HG02759 (cell line): Measurements from ENCODE around the gene MSRB1.
"Not testable (repeated sequence)": the region's sequence is repeated elsewhere in the genome, so short reads cannot be mapped to it uniquely, and the experiment has no call there.

Experiments used
- ATAC-seq: cut with Tn5 transposase; IDR thresholded peaks from one replicate; pipeline ENCODE4 v1.9.1; 2021; ENCODE audit warnings: mild to moderate bottlenecking, moderate library complexity; ENCODE audit not compliant: unreplicated experiment

Gene MSRB1

DNA sequence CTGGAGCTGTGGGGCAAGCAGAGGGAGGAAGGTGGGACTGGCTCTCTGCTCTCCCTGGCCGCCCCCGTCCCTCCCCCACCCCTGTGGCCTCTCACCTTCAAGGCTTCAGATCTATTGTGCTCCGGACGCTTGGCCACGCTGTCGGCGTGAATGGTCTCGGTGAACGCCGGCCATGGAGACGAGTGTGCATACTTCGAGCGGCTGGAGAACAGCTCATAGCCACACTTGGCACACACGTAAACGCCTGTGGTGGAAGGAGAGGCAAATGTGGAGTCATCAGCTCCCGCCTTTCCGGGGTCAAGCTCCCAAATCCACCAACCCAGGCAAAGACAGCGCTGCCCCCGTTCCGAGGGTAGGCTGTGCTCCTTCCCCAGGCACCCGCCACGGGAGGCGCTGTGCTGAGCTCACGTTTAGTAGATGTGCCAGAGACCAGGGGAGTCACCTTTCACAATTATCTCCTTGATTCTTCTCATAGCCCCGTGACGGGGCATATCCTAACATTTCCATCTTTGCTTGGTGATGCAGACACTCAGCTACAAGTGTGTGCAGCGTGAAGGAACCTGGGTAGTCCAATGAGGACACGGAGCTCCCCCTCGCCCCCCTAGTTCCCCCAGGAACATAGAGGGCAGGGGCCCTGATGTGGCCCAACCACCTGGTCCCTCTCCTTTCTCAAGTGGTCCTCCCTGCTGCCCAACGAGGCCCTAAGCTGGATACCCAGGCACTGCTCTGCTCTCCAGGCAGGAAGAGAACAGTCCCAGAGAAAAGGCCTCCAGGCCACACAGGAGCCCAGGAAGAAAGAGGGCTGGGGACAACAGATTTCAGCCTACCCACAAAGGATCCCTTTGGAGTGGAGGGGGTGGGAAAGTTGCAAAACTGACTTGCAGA is 1.6 kb downstream of the MSRB1 start:
- no peak for ATAC-seq

DNA sequence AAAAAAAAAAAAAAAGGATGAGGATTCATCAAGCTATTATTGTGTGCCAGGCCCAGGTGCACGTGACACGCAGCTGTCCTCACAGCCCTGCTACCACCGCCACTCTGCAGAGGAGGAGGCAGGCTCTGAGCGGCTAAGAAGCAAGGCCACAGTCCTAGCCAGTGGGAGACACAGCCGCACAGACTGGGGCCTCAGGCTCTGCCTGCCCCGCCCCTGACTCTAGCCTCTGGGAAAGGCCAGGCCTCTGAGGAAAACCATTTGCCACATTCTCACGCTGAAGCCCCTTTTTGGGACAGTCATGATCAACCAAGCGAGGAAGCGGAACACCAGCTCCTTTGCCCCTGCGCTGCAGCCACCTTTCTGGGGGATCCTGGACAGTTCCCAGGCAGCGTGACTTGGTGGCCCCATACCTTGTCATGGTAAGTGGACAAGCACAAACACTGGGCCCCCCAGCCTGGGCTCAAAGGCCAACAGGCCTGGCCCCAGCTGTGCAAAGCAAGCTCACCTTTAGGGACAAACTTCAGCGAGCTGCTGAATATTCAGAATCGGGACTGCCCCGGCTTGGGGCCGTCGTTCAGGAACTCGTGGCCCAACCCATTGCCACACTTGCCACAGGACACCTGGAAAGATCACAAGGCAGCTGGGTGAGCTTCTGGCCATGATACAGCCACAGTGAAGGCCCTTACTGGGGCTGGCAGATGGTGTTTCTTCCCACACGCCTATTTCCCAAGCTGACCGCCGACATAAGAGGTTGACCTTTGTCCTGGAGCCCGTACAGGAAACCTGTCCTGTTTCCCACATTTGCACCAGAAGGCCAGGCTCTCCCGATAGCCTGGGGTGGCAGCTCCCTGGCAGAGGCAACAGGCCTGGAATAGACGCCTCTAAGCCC is 2.5 kb downstream of the MSRB1 start:
- no peak for ATAC-seq

DNA sequence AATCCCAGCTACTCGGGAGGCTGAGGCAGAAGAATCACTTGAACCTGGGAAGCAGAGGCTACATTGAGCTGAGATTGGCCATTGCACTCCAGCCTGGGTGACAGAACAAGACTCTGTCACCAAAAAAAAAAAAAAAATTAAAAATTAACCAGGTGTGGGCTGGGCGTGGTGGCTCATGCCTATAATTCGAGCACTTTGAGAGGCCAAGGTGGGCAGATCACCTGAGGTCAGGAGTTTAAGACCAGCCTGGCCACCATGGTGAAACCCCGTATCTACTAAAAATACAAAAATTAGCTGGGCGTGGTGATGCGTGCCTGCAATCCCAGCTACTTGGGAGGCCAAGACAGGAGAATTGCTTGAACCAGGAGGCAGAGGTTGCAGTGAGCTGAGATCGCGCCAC is 3.2 kb downstream of the MSRB1 start:
- ATAC-seq: not testable (repeated sequence)

DNA sequence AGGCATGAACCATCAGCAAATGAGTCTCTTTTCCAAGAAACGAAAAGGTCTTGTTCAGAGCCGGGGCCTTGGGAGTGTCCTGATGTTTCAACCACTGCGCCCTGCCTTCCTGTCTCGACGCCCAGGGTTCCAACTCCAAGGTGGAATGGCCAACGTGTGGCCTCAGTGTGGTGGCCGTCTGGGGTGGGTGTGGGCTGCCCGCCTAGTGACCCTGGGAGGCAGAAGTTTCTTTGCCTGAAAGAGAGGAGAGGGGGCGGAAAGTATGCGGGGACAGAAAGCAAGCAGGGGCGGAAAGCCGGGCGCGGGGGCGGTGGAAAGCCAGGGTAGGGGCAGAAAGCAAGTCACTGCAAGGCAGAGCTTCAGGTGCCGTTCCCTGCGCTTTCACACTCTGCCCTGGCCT is 4.1 kb downstream of the MSRB1 start:
- no peak for ATAC-seq

DNA sequence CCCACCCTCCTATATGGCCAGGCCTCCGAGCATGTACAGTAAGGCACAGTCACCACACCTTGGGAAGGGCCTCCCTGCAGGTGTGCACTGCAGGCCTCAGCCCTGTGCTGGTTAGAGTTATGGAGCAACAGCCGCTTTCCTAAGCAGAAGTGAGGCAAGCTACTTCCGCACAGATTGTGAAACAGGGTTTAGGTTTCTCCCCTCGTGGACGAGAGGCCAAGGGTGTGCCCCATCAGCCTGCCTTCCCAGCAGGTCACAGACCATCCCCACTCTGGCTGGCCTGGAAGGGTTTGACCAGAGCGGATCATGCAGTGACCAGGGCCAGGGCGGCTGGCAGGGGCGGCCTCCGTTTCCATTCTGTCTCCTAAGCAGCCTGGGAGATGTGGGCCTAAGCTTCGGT is 4.7 kb downstream of the MSRB1 start:
- ATAC-seq: no peak

DNA sequence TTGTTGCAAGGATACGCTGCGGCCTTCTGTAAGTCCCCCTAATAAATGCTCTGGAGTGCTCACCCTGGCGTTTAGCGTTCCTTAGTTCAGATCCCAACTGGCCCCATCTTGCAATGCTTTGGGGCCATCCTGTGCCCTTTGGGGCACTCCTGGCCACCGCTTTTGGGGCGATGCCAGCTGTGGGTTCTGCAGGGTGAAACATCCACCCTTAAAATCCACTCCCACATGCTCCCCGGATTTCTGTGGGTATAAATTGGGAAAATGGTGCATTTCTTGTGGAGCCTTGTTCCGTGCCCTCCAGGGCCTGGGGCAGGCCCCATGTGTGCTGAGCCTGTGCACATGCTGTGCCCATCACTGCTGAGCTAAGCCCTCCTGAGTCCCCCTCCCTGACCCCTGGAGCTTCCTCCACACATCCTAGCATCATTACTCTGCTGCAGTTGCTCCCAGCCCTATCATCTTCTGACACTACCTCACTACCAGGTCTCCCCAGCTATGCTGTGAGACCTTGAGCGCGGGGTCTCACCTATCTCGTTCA is 6.0 kb downstream of the MSRB1 start:
- ATAC-seq: no peak

DNA sequence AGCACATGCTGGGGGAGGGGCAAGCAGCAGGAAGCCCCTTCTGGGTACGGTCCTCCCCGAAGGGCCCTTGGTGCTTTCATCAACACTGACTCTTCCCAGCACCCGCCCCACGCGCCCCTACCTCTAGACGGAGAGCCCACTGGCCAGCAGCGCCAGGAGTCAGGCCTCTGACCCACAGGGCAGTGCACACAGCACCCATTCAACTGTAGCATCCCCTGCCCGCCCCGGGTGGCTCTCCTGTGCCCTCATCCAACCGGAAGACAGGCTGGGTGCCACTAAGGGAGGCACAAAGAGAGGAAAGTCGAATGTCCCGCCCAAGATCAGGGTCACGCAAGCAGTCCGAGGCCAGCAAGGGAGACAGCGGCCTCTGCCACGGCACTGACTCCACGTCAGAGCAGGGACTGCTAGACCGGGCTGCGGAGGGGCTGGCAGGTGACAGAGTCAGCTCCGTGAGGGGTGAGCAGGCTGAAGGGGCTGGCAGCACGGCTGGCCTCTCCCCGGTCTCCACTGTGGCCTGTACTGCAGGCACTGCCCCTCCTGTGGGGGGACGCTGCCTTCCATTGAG is 9.8 kb downstream of the MSRB1 start:
- ATAC-seq: no peak

DNA sequence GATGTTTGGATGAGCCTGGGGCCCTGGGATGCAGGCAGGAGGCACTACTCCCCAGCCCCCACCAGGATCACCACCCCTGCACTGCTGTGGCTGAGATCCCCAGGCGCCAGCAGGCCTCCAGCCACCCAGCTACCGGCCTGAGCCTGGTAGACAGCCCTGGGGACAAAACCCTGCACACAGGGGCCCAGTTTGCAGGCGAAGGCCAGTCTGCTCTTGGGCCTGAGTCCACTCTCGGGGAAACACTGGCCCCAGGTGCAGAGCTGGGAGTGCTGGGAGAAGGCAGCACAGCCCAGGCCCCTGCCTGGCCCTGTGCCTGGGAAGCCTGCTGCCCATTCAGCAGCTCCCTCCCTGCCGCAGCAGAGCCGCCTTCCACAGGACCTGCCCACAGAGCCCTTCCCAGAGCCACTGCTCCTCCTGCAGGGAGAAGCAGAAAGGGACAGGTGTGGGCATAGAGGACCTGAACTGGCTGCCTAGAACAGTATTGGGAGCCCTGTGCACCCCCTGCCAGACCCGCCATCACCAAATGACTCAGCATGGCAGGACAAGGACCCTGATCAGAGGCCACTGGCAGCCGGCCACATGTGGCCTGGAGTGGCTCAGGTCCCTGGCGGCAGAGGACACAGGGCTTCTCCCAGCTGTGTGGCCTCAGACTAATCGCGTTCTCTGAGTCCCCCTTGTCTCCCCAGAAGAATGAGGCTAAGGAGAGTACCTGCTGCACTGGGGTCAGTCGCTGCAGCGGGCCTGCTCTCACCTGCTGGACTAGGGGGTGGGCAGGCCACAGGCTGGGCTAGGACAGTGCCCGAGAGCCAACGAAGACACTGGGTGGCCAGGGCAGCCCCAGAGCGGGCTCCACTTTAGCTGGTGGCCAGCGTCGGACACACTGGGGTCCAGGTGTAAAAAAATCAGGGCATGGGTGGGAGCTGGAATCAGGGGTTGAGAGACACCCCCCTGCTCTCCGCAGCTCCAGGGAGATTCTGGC is 10.7 kb downstream of the MSRB1 start:
- ATAC-seq: no peak

DNA sequence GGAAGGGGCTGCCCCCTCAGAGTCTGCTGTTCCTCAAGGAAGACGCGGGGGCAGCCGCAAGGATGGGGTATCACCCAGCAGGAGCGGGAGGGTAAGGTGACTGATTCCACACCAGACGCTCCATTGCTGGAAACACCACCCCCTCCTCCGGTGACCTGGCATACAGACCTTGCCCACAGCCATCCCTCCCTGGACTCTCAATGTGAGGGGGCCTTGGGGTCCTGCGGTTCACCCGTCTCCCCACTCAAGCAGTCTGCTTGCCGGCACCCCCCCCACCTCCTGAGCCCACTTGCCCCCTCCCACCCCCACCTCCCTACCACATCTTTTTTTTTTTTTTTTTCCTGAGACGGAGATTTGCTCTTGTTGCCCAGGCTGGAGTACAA is 12.7 kb downstream of the MSRB1 start:
- no peak for ATAC-seq

DNA sequence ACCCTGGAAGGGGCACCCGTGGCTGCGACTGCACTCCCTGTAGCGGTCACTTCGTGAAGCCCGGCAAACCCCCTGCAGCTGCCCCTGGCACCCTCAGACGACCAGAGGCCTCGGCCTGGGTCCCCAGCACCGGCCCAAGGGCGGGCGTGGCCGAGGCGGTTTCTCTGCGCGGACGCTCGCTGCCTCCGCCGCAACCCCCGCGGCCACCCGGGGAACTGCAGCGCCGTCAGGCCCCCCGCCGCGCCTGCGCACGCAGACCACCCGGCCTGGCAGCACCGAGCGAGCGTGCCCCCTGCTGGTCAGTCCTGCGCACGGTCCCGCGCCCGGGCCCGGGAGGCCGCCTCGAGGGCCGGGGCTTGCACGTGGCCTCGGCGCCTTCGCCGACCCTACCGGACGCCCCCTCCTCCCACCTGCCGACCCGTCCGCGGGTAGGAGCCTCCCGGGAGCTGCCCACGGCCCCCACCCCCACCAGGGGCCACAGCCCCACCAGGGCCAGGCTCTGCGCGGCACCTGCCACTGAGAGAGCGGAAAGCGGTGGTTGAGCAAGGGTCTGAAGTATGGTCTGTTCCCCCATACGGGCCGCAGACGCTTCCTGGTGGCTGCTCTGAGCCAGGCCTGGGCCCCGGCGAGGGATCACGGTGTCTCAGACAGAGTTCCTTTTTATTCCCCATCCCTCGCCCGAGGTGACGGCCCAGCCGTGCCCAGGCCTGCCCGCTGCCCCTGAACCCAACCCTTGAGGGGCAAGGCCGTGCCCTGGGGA is 13.2 kb downstream of the MSRB1 start:
- ATAC-seq: peak; percentile 93

DNA sequence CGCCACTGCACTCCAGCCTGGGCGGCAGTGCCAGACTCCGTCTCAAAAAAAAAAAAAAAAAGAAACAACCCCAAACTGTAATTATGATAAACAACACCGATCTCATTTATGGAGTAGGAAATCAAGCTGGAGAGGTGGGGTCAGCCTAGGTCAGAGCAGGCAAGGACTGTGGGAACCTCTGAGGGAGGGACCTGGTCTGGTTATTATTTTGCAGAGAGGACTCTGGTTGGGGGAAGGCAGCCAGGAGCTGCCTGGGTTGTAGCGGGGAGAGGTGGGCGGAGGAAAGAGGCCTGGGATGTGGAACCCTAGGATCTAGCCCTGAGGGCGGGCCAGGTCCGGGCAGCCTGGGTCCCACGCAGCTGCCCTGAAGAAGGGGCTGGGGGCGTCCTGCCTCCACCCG is 13.9 kb downstream of the MSRB1 start:
- ATAC-seq: peak; percentile 10

DNA sequence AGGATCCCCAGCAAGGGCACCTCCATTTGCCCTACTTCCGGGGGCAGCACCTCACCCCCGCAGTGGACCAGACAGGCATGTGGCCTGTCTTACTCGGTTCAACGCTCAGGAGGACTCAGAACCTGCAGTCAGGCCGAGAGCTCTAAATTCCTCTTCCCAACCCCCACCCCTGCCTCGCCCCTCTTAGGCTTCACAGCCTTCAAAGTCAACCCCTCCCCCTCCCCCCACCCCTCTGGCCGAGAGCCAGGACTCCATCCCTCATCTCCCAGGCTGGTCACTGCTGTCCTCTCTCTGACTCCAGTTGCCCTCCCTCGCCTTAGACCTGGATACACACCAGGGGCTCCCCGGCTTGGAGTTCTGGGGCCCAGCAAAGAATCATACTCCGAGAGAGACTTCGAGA is 16.7 kb downstream of the MSRB1 start:
- ATAC-seq: no peak

DNA sequence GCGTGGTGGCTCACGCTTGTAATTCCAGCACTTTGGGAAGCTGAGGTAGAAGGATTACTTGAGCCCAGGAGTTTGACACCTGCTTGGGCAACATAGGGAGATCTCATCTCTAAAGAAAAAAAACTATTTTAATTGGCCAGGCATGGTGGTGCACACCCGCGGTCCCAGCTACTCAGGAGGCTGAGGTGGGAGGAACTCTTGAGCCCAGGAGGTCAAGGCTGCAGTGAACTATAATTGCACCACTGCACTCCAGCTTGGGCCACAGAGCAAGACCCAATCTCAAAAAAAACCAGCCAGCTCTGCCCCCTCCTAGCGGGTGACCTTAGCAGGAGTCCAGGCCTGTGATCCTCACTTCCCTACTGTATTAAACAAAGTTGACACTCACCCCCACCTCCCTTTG is 18.9 kb downstream of the MSRB1 start:
- ATAC-seq: no peak

DNA sequence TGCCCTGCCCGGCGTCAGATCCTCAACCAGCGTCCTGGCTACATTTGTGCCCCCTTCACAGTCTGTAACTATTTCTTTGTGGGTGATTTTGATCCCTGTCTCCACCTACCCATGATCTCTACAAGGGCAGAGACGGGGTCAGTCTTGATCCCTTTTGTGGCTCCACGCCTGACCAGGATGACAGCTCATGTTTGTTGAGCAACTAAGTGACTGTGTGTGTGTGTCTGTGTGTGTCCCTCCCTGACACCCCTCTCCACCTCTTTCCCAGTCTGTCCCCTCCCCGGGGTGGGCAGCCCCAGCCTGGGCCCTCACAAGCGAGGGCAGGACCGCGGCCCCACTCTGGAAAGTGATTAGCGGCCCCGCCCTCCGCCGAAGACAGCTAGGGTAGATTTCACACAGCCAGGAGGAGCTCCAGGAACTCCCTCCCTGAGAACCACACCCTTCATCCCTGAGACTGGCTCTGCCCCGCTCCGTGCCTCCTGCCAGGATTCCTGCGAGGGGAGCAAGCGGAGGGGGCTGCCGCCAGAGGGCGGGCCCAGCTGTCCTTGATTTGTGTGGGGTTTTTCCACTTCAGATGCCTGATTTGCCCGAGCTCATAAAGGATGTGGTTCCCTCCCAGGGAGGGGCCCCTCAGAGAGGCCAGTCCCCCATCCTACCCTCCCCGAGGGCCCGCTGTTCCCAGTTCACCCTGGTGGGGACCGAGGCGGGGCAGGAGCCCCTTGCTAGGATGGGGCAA is 19.5 kb downstream of the MSRB1 start:
- no peak for ATAC-seq

DNA sequence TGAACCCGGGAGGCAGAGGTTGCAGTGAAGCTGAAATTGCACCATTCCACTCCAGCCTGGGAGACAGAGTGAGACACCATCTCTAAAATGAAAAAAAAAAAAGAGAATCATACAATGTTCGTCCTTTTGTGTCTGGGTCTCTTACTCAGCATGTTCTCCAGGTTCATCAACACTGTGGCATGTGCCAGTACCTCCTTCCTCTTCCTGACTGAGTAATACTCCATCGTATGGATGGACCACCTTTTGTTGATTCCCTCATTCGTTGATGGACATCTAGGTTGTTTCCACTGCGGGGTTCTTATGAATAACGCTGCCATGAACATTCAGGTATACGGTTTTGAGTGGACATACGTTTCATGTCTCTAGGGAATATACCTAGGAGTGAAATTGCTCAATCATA is 20.6 kb downstream of the MSRB1 start:
- ATAC-seq: no peak

DNA sequence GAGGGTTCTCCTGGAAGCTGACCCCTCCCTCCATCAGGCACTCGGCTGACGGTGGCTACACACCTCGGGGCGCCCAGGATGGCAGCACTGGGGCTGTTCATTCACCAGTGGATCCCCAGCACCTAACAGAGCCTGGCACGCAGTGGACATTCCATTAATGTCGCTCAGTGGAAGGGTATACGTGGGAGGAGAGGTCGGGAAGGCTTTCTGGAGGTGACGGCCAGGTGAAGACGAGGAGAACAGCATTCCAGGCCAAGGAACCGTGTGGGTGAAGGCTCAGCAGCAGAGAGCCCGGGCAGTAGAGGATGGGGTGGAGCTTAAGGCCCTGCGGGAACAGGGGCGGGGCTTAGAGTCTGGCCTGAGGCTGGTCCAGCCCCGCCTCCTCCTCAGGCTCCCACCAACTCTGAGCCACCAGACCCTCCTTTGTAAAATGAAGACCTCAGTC is 22.2 kb downstream of the MSRB1 start:
- ATAC-seq: no peak

DNA sequence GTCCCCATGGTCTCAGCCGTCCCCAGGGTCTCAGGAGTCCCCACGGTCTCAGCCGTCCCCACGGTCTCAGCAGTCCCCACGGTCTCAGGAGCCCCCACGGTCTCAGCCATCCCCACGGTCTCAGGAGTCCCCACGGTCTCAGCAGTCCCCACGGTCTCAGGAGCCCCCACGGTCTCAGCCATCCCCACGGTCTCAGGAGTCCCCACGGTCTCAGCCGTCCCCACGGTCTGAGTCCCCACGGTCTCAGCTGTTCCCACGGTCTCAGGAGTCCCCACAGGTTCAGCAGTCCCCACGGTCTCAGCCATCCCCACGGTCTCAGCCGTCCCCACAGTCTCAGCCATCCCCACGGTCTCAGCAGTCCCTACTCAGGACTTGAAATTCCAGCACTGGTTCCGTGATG is 22.9 kb downstream of the MSRB1 start:
- not testable (repeated sequence) for ATAC-seq

DNA sequence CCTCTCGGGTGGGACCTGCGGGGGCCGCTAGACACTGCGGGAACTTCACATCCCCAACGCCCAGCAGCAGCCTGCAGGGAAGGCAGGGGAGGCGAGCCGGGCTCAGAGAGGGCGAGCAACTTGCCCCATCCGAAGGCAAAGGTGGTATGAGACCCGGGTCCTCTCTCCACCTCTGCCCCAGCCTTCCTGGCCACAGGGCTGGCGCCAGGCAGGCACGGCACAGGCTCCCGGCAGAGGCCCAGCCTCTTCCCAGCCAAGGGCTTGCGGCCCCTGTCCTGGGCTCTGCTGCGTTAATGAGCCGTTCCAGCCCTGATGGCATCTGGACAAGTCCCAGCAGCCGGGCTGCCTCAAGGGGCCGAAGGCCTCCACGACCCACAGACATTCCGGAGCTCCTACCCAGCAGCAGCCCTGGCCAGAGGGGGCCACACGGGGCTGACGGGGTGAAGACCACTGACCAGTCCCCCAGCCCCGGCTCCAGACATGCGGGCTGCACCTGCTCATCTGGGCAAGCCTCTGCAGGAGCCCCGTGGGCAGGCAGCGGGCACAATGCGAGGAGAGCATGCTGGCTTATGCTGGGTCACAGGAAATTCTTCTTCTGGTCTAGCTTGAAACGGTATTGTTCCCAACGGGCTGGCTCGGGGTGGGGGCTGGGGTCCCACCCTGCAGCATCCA is 23.5 kb downstream of the MSRB1 start:
- ATAC-seq: no peak
